Transverse colon (tissue), 4 donors: ENCODE results near the gene KCTD16.

Experiments used
- EP300 ChIP-seq: sonication (generic); formaldehyde crosslinking; IDR thresholded peaks from one replicate; pipeline ENCODE4 v1.6.1; 2017; ENCODE audit warnings: antibody characterized with exemption, low read depth
- POLR2A ChIP-seq: fragments of 450-650 bp; IDR thresholded peaks from one replicate; pipeline ENCODE4 v1.6.1; 2016; ENCODE audit warnings: antibody characterized with exemption, mild to moderate bottlenecking, moderate library complexity
- POLR2AphosphoS5 ChIP-seq, 3 donors: sonication (generic); formaldehyde crosslinking; IDR thresholded peaks; one replicate each; pipeline ENCODE4 v1.6.1; 2016; ENCODE audit warnings: antibody characterized with exemption in 3 of 3
- TF ChIP-seq, protein P1 (sequence below), 5 experiments: fragments of 200-600 bp in 3 of 5; fragments of 450-650 bp in 2 of 5; sonication (generic) in 3 of 5; IDR thresholded peaks; 1 replicate in 2 of 5; 2 replicates in 3 of 5; pipeline ENCODE4 v1.5.1; 2016 to 2017; ENCODE audit warnings: antibody characterized with exemption in 5 of 5, inconsistent platforms in 3 of 5, mild to moderate bottlenecking in 2 of 5, moderate library complexity in 1 of 5

- TF ChIP-seq, protein P1, sequence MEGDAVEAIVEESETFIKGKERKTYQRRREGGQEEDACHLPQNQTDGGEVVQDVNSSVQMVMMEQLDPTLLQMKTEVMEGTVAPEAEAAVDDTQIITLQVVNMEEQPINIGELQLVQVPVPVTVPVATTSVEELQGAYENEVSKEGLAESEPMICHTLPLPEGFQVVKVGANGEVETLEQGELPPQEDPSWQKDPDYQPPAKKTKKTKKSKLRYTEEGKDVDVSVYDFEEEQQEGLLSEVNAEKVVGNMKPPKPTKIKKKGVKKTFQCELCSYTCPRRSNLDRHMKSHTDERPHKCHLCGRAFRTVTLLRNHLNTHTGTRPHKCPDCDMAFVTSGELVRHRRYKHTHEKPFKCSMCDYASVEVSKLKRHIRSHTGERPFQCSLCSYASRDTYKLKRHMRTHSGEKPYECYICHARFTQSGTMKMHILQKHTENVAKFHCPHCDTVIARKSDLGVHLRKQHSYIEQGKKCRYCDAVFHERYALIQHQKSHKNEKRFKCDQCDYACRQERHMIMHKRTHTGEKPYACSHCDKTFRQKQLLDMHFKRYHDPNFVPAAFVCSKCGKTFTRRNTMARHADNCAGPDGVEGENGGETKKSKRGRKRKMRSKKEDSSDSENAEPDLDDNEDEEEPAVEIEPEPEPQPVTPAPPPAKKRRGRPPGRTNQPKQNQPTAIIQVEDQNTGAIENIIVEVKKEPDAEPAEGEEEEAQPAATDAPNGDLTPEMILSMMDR (IDR thresholded peaks at IDR 0.05), result no peak
- TF ChIP-seq POLR2A, result no peak
- TF ChIP-seq POLR2AphosphoS5 (IDR thresholded peaks at IDR 0.05), result no peak
- TF ChIP-seq EP300, result no peak
These were observed 39.4 kb upstream of the KCTD16 start for GRCh38 chr5:144131261-144131660.
